GM11168 (cell line): ENCODE data around the gene RPL10.
"Not testable (repeated sequence)": the region's sequence is repeated elsewhere in the genome, so short reads cannot be mapped to it uniquely, and the experiment has no call there.

Experiments
- in situ Hi-C: fragments of 300-500 bp; cut with MboI; formaldehyde crosslinking; loops from one replicate; pipeline ENCODE4 v1.12.0; 2022; ENCODE audit warnings: low sequenced_read_pairs; ENCODE audit not compliant: unreplicated experiment

The RPL10 gene

GRCh38 chrX:154399527-154400368, 1.6 kb downstream of the RPL10 start:
- in situ Hi-C loops: no loop called here

GRCh38 chrX:154400369-154400817, 2.2 kb downstream of the RPL10 start:
- in situ Hi-C loops: not testable (repeated sequence)

- in situ Hi-C loops: no loop called here
Observed at GRCh38 chrX:154401045-154401799, 3.0 kb downstream of the RPL10 start.

GRCh38 chrX:154401918-154402621, 3.9 kb downstream of the RPL10 start:
- in situ Hi-C loops: no loop called here

- in situ Hi-C loops: no loop called here
Observed at GRCh38 chrX:154402622-154403127, 4.5 kb downstream of the RPL10 start.

GRCh38 chrX:154403192-154403591, 5.0 kb downstream of the RPL10 start:
- in situ Hi-C loops: no loop called here

- in situ Hi-C loops: no loop called here
Observed at GRCh38 chrX:154403858-154404257, 5.7 kb downstream of the RPL10 start.

GRCh38 chrX:154404625-154405192, 6.5 kb downstream of the RPL10 start:
- in situ Hi-C loops: no loop called here

GRCh38 chrX:154408659-154409221, 10.6 kb downstream of the RPL10 start:
- in situ Hi-C loops: no loop called here

GRCh38 chrX:154409222-154409871, 11.2 kb downstream of the RPL10 start, which contains the start of gene DNASE1L1:
DNASE1L1 (minus strand) TSS chrX:154409254; CDS start chrX:154405568, 3,686 bp downstream.
- in situ Hi-C loops: no loop called here

GRCh38 chrX:154411981-154412340, 13.8 kb downstream of the RPL10 start:
- in situ Hi-C loops: no loop called here

- in situ Hi-C loops: no loop called here
Observed at GRCh38 chrX:154412468-154412867, 14.3 kb downstream of the RPL10 start.

GRCh38 chrX:154413142-154413541, 15.0 kb downstream of the RPL10 start:
- in situ Hi-C loops: no loop called here

GRCh38 chrX:154417157-154417556, 19.0 kb downstream of the RPL10 start:
- in situ Hi-C loops: no loop called here

GRCh38 chrX:154419189-154419588, 21.0 kb downstream of the RPL10 start:
- in situ Hi-C loops: no loop called here

- in situ Hi-C loops: no loop called here
Observed at GRCh38 chrX:154419688-154420401, 21.7 kb downstream of the RPL10 start.

- in situ Hi-C loops: no loop called here
Observed at GRCh38 chrX:154420402-154420756, 22.2 kb downstream of the RPL10 start.

- in situ Hi-C loops: loop anchor here (25.0 kb wide), 1 partner anchor 110 kb away; the partner anchor contains the start of genes G6PD and IKBKG
Observed at GRCh38 chrX:154426916-154427770, 29.0 kb downstream of the RPL10 start.
